WTC11 (cell line): ENCODE measurements around the gene ZNF579. TPM values are rescaled to one million over a fixed set of nuclear protein-coding genes. Genes with fewer than 3 reads are reported as not detected.

Experiments
- ATAC-seq: fragments of 200-7000 bp; cut with Tn5 transposase; 2 replicates; pipeline ENCODE4 v1.10.0; 2021; ENCODE audit warnings: mild to moderate bottlenecking, moderate library complexity
- CTCF ChIA-PET: fragments of 300-600 bp; sonication (Branson Sonifier 250); formaldehyde crosslinking; loops from one replicate; lab custom pipeline; 2021; ENCODE audit warnings: antibody characterized with exemption; lab: Charles Lee
- POLR2A ChIA-PET: fragments of 350-600 bp; sonication (Branson Sonifier 250); formaldehyde crosslinking; loops from one replicate; lab custom pipeline; 2021; ENCODE audit warnings: antibody characterized with exemption; lab: Charles Lee
- DNase-seq: peaks from one replicate; pipeline ENCODE4 v3.0.0; 2021; ENCODE audit warnings: low spot score
- H3K27ac Mint-ChIP-seq: 2 replicates; pipeline ENCODE4 v1.8.0; 2021; ENCODE audit warnings: mixed read lengths
- H3K27me3 Mint-ChIP-seq: 2 replicates; pipeline ENCODE4 v1.8.0; 2021; ENCODE audit warnings: low read depth, mild to moderate bottlenecking, moderate library complexity, mixed read lengths
- H3K36me3 Mint-ChIP-seq: 2 replicates; pipeline ENCODE4 v1.8.0; 2021; ENCODE audit warnings: mixed read lengths
- H3K4me1 Mint-ChIP-seq: 2 replicates; pipeline ENCODE4 v1.8.0; 2022; ENCODE audit warnings: mixed read lengths
- H3K4me3 Mint-ChIP-seq: 2 replicates; pipeline ENCODE4 v1.8.0; 2021; ENCODE audit warnings: mild to moderate bottlenecking, moderate library complexity, mixed read lengths
- H3K9me3 Mint-ChIP-seq: 2 replicates; pipeline ENCODE4 v1.8.0; 2021; ENCODE audit warnings: mixed read lengths
- AR ChIP-seq: fragments of 250-450 bp; sonication (Bioruptor Pico); IDR thresholded peaks from 2 replicates; pipeline ENCODE4 v1.9.0; 2021; ENCODE audit warnings: mild to moderate bottlenecking
- ATF2 ChIP-seq: sonication (generic); formaldehyde crosslinking; IDR thresholded peaks from 2 replicates; pipeline ENCODE4 v1.8.1; 2022; ENCODE audit warnings: low read depth, missing genetic modification reagents, borderline replicate concordance
- ATF3 ChIP-seq: sonication (generic); formaldehyde crosslinking; conservative IDR thresholded peaks from 2 replicates; pipeline ENCODE4 v1.8.1; 2022; ENCODE audit warnings: mild to moderate bottlenecking, missing genetic modification reagents
- CREM ChIP-seq: sonication (generic); formaldehyde crosslinking; IDR thresholded peaks from 2 replicates; pipeline ENCODE4 v1.8.1; 2022; ENCODE audit warnings: mild to moderate bottlenecking, missing genetic modification reagents, moderate library complexity
- E2F5 ChIP-seq: sonication (generic); formaldehyde crosslinking; IDR thresholded peaks from 2 replicates; pipeline ENCODE4 v1.8.1; 2022; ENCODE audit warnings: mild to moderate bottlenecking, moderate library complexity, missing genetic modification reagents
- FOXJ3 ChIP-seq: sonication (generic); formaldehyde crosslinking; IDR thresholded peaks from 2 replicates; pipeline ENCODE4 v1.9.0; 2021; ENCODE audit warnings: missing genetic modification reagents, mild to moderate bottlenecking, borderline replicate concordance
- GRHL2 ChIP-seq: fragments of 250-450 bp; sonication (Bioruptor Pico); IDR thresholded peaks from 2 replicates; pipeline ENCODE4 v1.8.0; 2022; ENCODE audit warnings: mild to moderate bottlenecking, moderate library complexity; ENCODE audit not compliant: insufficient replicate concordance, severe bottlenecking
- IRF1 ChIP-seq: sonication (generic); formaldehyde crosslinking; IDR thresholded peaks from 2 replicates; pipeline ENCODE4 v1.8.0; 2023; ENCODE audit warnings: missing genetic modification reagents
- PRDM15 ChIP-seq: sonication (generic); formaldehyde crosslinking; IDR thresholded peaks from 2 replicates; pipeline ENCODE4 v1.8.0; 2022; ENCODE audit warnings: missing genetic modification reagents
- PREB ChIP-seq: sonication (generic); formaldehyde crosslinking; IDR thresholded peaks from 2 replicates; pipeline ENCODE4 v1.8.1; 2022; ENCODE audit warnings: mild to moderate bottlenecking, missing genetic modification reagents, moderate library complexity, borderline replicate concordance
- TP53 ChIP-seq: sonication (generic); formaldehyde crosslinking; IDR thresholded peaks from 2 replicates; pipeline ENCODE4 v1.8.1; 2023; ENCODE audit warnings: mild to moderate bottlenecking, missing genetic modification reagents
- ZMAT4 ChIP-seq: fragments of 250-450 bp; sonication (Bioruptor Pico); IDR thresholded peaks from 2 replicates; pipeline ENCODE4 v1.9.0; 2021; ENCODE audit warnings: mild to moderate bottlenecking
- ZNF423 ChIP-seq: fragments of 250-450 bp; sonication (Bioruptor Pico); IDR thresholded peaks from 2 replicates; pipeline ENCODE4 v2.1.2; 2022; ENCODE audit warnings: mild to moderate bottlenecking, moderate library complexity
- ZNF671 ChIP-seq: fragments of 250-450 bp; sonication (Bioruptor Pico); IDR thresholded peaks from 2 replicates; pipeline ENCODE4 v1.8.0; 2021; ENCODE audit warnings: mild to moderate bottlenecking
- total RNA-seq: library from RNA; stranded (reverse); gene quantifications from 3 replicates; pipeline ENCODE4 v1.2.3, GENCODE V29; 2021

Gene ZNF579
- total RNA-seq, 1 experiment from 2014 or later, result 30.0 TPM

- DNase-seq, result no peak
- H3K9me3 Mint-ChIP-seq, result no peaks in the 10 kb centered on the region
- H3K36me3 Mint-ChIP-seq, result no peaks in the 10 kb centered on the region
- no peak for ATAC-seq
- TF ChIP-seq ZNF671 (CRISPR knock-in tag), result no peak
- no peak for TF ChIP-seq AR (CRISPR knock-in tag)
- H3K27ac Mint-ChIP-seq, result no peak overlapping the region
- H3K4me3 Mint-ChIP-seq, result no peak overlapping the region
- H3K27me3 Mint-ChIP-seq, result 0 out of 2 replicates have a peak, but pooled peaks cover under 1% of the 10 kb centered on the region
- POLR2A ChIA-PET, result no interaction called here
- CTCF ChIA-PET, result no interaction called here
- no peaks in the 10 kb centered on the region; the same call in 1 of the 2 replicates for H3K4me1 Mint-ChIP-seq
These were observed 50.9 kb downstream of the ZNF579 start for GRCh38 chr19:55529636-55530234.

GRCh38 chr19:55528030-55528803, 52.4 kb downstream of the ZNF579 start:
- no peaks in the 10 kb centered on the region for H3K9me3 Mint-ChIP-seq
- H3K27me3 Mint-ChIP-seq, result peaks cover 2% of the 10 kb centered on the region; the same call in 1 of the 2 replicates
- POLR2A ChIA-PET, result interaction anchor here (0.5 kb wide), 1 partner anchor 593 kb away, joined by 3 read pairs; the partner anchor contains the start of gene ZNF787
- no peaks in the 10 kb centered on the region for H3K36me3 Mint-ChIP-seq
- no peaks in the 10 kb centered on the region; the same call in 1 of the 2 replicates for H3K4me1 Mint-ChIP-seq
- ATAC-seq (no peak), DNase-seq (no peak)
- CTCF ChIA-PET, result interaction anchor here (0.8 kb wide), 1 partner anchor 366 kb away, joined by 3 read pairs; no protein-coding TSS in a partner anchor
- no peak overlapping the region for H3K4me3 Mint-ChIP-seq
- no peak overlapping the region for H3K27ac Mint-ChIP-seq
- TF ChIP-seq PREB (CRISPR knock-in tag) (no peak), AR (CRISPR knock-in tag) (no peak), ATF2 (CRISPR knock-in tag) (no peak), ATF3 (CRISPR knock-in tag) (no peak), PRDM15 (CRISPR knock-in tag) (no peak), ZNF423 (CRISPR knock-in tag) (no peak), FOXJ3 (CRISPR knock-in tag) (no peak), ZMAT4 (CRISPR knock-in tag) (no peak), E2F5 (CRISPR knock-in tag) (no peak), TP53 (CRISPR knock-in tag) (no peak), IRF1 (CRISPR knock-in tag) (no peak), GRHL2 (no peak), CREM (CRISPR knock-in tag) (no peak)
